Limb (tissue), 2 donors: Measurements from ENCODE around the gene ORC5.
"Not testable (repeated sequence)": the region's sequence is repeated elsewhere in the genome, so short reads cannot be mapped to it uniquely, and the experiment has no call there.

Experiments
- DNase-seq, 2 donors: peaks; one replicate each; pipeline ENCODE4 v3.0.0-alpha.2; 2016; ENCODE audit errors: extremely low spot score in 2 of 2

The ORC5 gene

DNA sequence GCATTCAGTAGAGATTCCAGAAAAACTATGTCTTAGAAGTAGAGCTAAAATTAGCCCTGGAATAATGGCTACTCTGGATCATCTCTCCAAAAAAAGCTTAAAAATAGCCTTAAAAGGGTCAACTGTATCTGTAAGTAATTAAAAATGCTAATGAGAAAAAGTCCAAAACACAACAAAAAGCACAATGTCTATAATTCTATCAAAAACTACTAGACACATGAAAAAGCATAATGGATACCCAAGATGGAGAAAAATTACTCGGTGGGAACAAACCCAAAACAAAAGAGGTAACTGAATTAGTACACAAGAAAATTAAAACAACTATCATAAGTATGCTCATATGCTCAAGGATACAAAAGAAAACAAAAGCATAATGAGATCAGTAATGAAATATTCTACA is 15.4 kb downstream of the ORC5 start:
- no peak for DNase-seq

DNA sequence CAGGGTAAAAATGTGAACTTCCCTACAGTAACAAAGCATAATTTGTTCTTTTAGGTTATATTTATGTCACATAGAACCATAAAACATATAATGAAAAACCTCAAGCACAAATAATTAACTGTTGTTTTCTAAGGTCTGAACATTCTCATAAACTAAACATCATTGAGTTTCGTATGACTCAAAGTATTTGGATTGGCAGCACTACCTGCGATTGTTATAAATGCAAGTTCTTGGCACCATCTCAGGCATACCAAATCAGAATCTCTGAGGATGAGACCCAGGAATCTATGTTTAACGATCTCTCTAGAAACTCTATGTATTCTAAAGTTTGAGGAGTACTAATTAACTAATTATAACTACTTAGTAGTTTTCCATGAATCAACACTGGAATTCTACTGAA is 22.5 kb downstream of the ORC5 start:
- DNase-seq: no peak

DNA sequence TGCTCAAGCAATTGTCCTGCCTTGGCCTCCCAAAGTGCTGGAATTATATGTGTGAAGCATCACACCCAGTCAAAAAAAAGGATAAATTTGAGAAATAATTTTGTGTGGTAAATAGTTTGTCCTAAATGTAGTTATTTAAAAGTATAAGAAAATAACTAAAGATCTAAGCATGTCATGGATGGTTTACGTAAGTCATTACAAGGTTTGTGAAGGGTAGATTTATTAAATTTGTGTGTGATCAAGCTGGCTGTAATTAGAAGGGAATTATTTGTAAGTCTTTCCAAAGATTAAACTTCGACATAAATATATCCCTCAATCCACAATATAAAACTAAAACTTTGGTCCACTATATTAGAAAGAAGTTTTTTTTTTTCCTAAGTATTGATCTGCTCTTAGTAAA is 28.6 kb downstream of the ORC5 start:
- no peak for DNase-seq

DNA sequence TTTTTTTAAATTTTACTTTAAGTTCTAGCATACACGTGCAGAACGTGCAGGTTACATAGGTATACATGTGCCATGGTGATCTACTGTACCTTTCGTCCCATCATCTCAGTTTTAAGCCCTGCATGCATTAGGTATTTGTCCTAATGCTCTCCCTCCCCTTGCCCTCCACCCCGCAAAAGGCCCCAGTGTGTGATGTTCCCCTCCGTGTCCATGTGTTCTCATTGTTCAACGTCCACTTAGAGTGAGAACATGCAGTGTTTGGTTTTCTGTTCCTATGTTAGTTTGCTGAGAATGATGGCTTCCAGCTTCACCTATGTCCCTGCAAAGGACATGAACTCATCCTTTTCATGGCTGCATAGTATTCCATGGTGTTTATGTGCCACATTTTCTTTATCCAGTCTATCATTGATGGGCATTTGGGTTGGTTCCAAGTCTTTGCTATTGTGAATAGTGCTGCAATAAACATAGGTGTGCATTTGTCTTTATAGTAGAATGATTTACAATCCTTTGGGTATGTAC is 30.2 kb downstream of the ORC5 start:
- not testable (repeated sequence) for DNase-seq

DNA sequence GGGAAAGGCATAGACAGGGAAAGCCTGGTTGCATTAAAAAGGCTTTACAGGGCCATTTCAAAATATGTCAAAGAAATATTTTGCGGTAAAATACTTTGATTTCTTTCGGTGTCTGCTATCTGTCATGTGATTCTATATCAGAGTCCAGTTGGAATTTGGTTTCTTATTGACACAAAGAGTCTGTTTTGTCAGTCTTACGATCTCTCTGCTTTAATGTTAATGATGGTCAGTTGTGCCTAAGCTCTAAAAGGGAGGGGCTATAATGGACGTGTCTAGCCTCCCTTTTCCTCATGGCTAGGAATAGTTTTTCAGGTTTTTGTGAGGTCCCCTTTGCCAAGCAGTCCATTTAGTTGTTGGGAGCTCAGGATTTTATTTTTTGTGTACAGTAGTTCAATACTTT is 31.5 kb downstream of the ORC5 start:
- no peak for DNase-seq

DNA sequence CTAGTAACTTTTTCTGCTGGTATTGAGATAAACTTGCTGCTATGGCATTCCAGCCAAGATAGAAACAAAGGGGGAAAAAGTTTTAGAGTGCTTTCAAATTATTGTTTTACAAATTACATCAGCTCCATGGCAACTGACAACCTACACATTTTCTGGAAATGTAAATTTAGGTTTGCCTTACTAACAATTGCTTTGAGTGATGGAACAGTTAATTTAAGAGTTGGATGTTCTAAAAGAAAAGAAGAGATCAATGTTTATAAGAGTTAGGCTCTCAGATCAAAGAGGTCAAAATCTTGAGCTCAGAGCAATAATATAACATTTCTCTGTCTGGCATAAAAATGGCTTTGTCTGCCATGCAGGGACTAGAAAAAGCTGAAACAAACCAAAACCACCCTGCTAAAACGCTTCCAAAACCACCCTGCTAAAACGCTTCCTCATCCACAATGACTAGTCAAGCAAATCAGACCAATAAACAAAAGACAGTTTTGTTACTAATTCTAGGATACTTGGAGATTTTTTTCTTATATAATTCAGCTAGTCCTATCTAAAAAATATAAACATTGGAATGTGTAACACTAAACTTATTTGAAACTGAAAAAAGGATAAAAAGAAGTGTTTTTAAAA is 32.3 kb downstream of the ORC5 start:
- DNase-seq: no peak

DNA sequence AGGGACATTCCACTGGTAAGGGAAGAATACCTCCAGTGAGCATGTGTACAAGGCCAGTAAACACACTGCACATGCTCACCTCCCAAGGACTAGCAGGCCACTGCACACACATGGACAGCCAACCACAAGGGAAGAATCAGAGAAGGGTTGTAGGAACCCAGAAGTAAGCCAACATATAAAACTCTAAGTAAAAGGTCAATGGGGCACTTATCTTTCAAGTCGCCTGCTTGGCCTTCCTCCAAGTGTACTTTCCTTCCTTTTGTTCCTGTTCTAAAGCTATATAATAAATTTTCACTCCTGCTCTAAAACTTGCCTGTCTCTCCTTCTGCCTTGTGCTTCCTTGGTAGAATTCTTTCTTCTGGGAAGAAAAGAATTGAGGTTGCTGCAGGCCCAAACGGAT is 33.0 kb downstream of the ORC5 start:
- no peak for DNase-seq

DNA sequence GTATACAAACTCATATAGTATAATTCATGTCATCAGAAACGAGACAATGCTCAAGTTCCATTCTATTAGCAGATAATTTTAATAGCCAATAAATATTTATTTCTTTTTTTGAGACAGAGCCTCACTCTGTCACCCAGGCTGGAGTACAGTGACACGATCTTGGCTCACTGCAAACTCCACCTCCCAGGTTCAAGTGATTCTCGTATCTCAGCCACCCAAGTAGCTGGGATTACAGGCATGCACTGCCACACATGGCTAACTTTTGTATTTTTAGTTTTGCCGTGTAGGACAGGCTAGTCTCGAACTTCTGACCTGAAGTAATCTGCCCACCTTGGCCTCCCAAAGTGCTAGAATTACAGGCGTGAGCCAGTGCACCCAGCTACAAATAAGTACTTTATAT is 45.7 kb downstream of the ORC5 start:
- no peak for DNase-seq

DNA sequence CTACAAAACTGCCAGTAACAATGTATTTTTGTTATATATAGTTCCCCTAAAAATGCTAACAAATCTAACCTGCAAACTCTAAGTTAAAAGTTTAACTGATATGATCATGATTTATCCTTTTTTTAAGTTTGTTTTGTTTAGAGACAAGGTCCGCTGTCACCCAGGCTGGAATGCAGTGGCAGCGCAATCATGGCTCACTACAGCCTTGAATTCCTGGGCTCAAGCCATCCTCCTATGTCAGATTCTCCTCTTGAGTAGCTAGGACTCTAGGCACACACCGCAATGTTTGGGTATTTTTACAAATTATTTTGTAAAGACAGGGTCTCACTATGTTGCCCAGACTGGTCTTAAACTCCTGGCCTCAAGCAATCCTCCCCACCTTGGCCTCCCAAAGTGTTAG is 46.6 kb downstream of the ORC5 start:
- no peak for DNase-seq

DNA sequence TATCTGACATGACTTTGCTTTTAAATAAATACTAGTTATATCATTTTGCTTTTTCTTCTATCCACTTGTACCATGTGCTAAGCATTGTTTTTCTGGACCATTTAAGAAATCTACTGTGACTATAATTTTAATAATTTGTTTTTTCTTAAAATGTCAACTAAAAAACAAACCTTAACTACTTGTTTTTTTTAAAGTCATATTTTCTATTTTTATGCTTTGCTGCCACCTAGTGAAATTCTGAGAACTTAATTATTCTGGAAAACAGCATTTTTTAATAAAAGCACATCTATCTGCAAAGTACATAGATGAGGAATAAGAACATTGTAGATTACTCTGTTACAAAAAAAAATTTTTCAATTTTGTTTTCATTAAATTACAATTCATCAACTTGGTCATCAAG is 47.4 kb downstream of the ORC5 start:
- peak in 1 of 2 donors; percentile 50 for DNase-seq

DNA sequence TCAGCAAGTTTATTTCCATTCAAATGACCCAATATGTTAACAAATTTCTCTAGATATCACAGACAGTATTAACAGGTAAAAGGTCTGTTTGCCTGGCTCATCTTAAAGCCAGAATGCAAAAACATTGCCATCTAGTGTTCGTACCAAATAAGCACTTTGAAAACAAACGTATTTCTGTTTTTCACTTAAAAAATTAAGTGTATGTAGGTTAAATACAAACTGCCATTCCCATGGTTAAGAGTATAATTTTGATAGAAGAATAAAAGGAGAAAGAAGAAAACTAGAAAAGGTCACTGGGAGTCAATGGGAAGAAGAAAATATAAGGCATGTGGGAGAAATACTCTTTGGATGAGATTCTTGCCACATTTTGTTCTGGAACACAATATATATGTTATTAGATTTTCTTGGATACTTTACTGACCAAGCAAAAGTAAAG is 51.0 kb downstream of the ORC5 start:
- DNase-seq: peak in 1 of 2 donors; percentile 40

DNA sequence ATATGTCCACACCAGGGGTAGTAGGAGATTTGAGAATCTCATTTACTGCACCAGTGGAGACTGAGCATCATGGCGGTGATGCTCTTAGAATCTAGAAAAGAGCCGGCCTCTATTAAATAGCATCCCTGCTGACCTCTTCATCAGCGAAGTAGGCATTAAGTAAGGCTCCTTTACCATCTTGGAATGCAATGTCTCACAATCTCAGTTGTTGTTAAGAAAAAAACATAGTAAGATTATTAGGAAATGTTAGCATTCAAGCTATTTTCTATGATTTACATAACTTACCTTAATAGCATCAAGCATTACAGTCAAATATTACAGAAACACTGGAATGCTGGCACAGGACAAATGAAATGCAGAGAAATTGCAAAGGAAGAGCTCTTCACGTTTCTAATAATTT is 54.5 kb downstream of the ORC5 start:
- DNase-seq: no peak

DNA sequence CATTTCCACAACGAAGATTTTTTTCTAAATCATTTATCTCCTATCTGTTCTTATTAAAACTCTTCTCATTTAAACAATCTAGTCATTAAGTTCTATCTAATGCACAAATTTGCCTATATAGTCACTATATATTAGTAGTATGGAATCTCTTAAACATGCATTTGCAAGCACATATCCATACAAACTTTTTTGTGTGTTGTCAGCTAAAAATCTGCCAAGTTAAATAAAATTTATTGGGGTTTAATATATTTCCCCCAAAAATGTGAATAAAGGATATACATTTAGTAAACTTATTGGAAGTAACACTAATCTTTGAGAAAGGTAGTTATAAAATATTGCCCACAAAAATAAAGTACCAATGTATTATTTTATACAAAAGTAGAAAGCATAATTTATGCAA is 55.3 kb downstream of the ORC5 start:
- DNase-seq: no peak

DNA sequence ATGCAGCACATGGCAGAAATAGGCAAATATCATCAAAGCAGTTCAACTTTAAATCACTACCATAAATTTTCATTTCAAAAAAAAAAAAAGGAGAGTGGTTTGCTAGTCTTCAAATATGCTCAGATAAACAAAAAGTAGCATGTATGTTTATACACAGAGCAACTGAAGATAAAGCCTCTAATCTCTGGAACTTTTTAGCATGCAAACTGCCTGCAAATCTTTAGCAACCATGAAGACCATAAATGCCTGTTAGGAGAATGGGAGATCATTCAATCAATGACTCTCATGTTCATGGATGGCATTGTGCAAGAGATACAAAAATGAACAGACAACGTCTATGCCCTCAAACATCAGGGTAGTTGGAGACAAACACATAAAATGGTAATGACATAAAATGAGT is 57.3 kb downstream of the ORC5 start:
- no peak for DNase-seq

DNA sequence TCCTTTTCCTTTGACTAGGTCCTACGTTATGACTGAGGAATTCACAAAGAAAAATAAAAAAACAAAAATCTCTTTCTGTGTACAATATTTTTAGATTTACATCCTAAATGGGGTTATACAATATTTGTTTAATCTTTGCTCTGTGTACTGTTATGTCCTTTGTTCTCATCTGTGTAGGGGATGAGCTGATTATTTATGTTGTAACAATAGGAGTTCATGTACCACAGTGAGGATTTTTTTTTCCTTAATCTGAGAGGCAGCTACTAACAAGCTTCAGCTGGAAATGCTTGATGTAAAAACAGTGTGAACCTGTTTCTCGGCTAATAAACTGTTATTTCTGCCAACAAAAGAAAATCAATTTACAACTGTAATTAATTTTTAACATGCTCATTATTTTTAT is 58.0 kb downstream of the ORC5 start:
- no peak for DNase-seq

DNA sequence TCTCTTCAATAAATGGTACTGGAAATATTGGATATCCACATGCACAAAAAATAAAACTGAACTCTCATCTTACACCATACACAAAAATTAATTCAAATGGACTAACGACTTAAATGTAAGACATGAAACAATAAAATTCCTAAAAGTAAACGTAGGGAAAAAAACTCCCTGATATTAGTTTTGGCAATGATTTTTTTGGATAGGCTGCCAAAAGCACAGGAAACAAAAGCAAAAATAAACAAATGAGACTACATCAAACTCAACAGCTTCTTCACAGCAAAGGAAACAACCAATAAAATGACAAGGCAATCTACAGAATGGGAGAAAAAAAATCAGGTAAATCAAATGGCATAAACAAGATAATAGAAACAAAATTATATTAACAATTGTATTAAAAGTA is 65.7 kb downstream of the ORC5 start:
- DNase-seq: no peak

DNA sequence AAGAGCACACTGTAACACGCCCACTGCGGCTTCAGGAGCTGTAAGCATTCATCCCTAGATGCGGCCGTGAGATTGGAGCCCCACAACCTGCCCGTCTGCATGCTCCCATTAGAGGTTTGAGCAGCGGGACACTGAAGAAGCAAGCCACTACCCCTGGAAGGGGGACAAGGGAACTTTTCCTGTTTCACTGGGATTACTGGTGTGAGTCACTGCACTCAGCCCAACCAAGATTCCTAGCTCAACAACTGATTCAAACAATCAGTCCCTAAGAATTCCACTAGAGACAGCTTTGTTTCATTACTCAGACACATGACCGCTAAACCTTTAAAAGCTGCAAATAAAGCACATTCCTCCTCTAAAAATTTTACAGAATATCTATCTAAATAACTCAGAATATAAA is 69.8 kb downstream of the ORC5 start:
- no peak for DNase-seq

DNA sequence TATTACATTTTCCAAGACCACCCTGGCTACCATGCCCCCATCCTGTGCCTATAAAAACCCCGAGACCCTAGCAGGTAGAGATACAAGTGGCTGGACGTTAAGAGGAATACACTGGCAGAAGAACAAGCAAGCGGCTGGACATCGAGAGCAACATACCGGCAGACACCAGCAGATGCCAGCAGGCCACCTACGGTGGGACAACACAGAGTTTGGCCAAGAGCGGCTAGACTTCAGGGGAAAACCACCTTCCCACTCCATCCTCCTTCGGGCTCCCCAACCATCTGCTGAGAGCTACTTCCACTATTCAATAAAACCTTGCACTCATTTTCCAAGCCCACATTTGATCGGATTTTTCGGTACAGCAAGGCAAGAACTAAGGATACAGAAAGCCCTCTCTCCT is 70.3 kb downstream of the ORC5 start:
- no peak for DNase-seq

DNA sequence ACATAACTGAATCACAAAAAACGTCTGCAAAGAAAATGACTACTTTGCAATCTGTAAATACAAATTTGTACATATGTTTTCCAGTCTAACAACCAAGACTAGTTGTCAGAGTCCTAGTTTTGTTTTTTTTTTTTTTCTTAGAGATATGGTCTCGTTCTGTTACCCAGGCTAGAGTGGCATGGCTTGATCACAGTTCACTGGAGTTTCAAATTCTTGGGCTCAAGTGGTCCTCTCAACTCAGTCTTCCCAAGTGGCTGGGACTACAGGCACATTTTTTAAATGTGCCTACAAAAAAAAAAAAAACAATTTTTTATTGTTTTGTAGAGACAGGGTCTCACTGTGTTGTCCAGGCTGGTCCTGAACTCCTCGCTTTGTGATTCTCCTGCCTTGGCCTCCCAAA is 70.8 kb downstream of the ORC5 start:
- DNase-seq: no peak

DNA sequence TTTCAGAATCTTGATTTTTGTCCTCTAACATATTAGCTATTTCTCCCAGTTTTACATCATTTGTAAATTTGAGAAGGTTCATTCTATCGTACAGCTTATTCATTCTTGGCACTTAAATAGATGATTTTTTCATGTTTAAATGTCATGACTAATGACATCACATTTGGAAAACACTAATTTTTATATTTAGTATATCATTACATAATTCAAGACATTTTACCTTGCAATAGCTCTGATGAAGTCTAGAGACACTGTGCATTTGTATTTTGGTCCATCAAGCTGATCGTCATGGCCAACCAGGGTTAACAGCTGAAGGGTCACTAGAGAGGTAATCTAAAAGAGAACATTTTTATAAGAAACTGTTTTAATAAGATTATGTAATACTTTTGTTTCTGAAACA is 71.3 kb downstream of the ORC5 start:
- no peak for DNase-seq

DNA sequence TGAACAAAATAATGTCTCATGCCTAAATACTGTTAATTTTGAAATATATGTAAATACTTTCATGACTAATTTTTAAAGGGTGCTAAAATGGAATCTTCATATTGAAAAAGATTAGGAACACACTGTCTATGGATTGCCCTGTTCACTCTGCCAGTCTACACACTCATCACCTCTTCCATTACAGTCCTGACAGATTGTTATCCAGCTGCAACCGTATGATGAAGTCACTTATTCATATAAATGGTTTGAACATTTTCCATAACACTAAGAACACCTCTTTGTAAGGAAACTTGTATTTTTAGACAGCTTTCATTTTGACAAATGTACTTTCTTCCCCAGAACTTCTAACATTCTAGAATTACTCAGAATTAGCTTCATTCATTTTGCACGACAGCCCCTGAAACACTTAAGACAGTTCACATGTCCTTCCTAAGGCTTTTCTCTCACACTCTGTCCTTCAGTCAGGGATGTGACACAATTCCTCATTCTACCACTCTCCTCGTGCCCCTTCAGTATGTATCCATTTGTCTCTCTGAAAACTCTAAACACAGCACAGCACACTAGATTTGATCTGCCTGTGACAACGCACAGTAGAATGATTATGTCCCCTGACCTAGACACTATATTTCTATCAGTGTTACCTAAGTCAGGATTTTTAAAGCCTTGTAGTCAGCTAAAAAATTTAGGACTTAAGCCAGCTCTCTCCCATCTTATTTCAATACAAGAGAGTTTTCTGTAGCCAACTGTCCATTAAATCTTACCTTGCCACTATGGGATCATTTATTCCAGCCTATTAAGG is 71.9 kb downstream of the ORC5 start:
- no peak for DNase-seq

DNA sequence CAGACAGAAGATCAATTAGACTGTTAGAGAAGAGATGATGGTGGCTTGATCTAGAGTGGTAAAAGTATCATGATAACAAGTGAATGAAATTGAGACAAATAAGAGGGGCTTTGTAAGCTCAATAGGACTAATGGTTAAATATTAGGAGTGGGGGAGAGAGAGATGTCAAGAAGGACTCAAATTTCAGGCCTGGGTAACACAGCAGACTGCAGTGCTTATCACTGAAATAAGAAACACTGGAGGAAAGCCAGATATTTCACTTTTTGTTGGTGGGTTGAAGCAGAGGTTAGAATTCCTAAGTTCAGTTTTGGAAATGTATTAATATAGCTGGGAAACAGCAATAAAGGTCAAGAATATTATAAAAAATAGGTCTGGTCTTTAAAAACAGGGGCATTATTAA is 74.6 kb downstream of the ORC5 start:
- DNase-seq: no peak

DNA sequence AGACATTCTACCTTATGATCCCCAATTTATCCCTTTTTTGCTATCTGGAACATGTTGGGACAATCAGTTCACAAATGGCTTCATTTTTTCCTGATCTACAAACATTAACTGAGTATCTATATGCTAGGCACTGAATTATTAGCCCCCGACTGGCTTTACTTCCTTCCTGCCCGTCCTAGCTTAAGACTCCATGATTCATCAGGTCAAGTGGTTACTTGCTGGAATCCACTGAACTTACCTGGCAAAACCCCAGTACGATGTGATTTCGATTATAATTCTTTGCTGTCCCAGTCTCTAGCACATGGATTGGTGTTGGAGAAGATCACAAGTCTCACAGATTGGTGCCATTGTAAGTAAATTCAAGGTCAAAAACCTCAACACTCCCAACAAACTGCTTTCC is 77.1 kb downstream of the ORC5 start:
- no peak for DNase-seq
